Thyroid gland (tissue), 4 donors: ENCODE measurements around the gene CENPV.

Source experiments
- CTCF ChIP-seq, 6 experiments: fragments of 200-600 bp in 3 of 6; fragments of 450-650 bp in 3 of 6; sonication (generic) in 3 of 6; IDR thresholded peaks; one replicate each; pipeline ENCODE4 v1.5.1; 2016 to 2019; ENCODE audit warnings: antibody characterized with exemption in 6 of 6, mild to moderate bottlenecking in 2 of 6, inconsistent platforms in 1 of 6, moderate library complexity in 1 of 6
- POLR2A ChIP-seq, 2 donors: fragments of 450-650 bp; IDR thresholded peaks; one replicate each; pipeline ENCODE4 v1.6.1; 2017; ENCODE audit warnings: antibody characterized with exemption in 2 of 2, mild to moderate bottlenecking in 2 of 2, moderate library complexity in 1 of 2

GRCh38 chr17:16379654-16380053, 26.4 kb upstream of the CENPV start:
- no peak for TF ChIP-seq POLR2A (IDR thresholded peaks at IDR 0.05)
- no peak for TF ChIP-seq CTCF (IDR thresholded peaks at IDR 0.05)
